Endodermal cell (in vitro differentiated cells): ENCODE data around the gene LDB1. TPM values are rescaled to one million over a fixed set of nuclear protein-coding genes. Genes with fewer than 3 reads are reported as not detected.

Experiments used
- DNase-seq: peaks from one replicate; pipeline ENCODE4 v3.0.0-alpha.2; 2017
- H3K27ac ChIP-seq: 2 replicates; pipeline ENCODE4 v1.5.1; 2013; ENCODE audit warnings: mild to moderate bottlenecking, low read depth, low read length, moderate library complexity
- H3K27me3 ChIP-seq: 2 replicates; pipeline ENCODE4 v1.6.1; 2013; ENCODE audit warnings: mild to moderate bottlenecking, low read length, moderate library complexity; ENCODE audit not compliant: insufficient read depth, control insufficient read depth, poor library complexity, severe bottlenecking
- H3K36me3 ChIP-seq: 2 replicates; pipeline ENCODE4 v1.7.0; 2013; ENCODE audit warnings: mild to moderate bottlenecking, low read length, moderate library complexity; ENCODE audit not compliant: control insufficient read depth, insufficient read depth
- H3K4me1 ChIP-seq: one replicate; pipeline ENCODE4 v1.7.0; 2013; ENCODE audit warnings: low read length; ENCODE audit not compliant: control insufficient read depth, insufficient read depth
- H3K4me3 ChIP-seq: 2 replicates; pipeline ENCODE4 v1.5.1; 2013; ENCODE audit warnings: mild to moderate bottlenecking, low read length, moderate library complexity
- H3K9ac ChIP-seq: 2 replicates; pipeline ENCODE4 v1.6.1; 2013; ENCODE audit warnings: mild to moderate bottlenecking, low read length, moderate library complexity; ENCODE audit not compliant: poor library complexity, severe bottlenecking; ENCODE audit errors: extremely low read depth
- H3K9me3 ChIP-seq: 2 replicates; pipeline ENCODE4 v1.6.1; 2013; ENCODE audit warnings: mild to moderate bottlenecking, low read length, moderate library complexity; ENCODE audit not compliant: control insufficient read depth
- H3K27ac Mint-ChIP-seq: 2 replicates; pipeline ENCODE4 v1.8.0; 2020; ENCODE audit warnings: mixed read lengths
- H3K27me3 Mint-ChIP-seq: 2 replicates; pipeline ENCODE4 v1.8.0; 2021; ENCODE audit warnings: mild to moderate bottlenecking, mixed read lengths; ENCODE audit not compliant: insufficient read depth
- H3K36me3 Mint-ChIP-seq: 2 replicates; pipeline ENCODE4 v1.8.0; 2020; ENCODE audit warnings: low read depth, mixed read lengths
- H3K4me1 Mint-ChIP-seq: 2 replicates; pipeline ENCODE4 v1.8.0; 2020; ENCODE audit warnings: mixed read lengths
- H3K4me3 Mint-ChIP-seq: 2 replicates; pipeline ENCODE4 v1.8.0; 2020; ENCODE audit warnings: mild to moderate bottlenecking, moderate library complexity, mixed read lengths
- H3K9me3 Mint-ChIP-seq: 2 replicates; pipeline ENCODE4 v1.8.0; 2020; ENCODE audit warnings: mild to moderate bottlenecking, mixed read lengths
- WGBS, 2 experiments: methylation state at CpG; one replicate each; pipeline versions ENCODE4 v1.1.5 to v1.1.7; 2013; ENCODE audit warnings: missing lambda C conversion rate in 2 of 2, mixed read lengths in 1 of 2; ENCODE audit not compliant: insufficient coverage in 1 of 2, insufficient read length in 1 of 2; 5-methylcytosine and 5-hydroxymethylcytosine counted together
- total RNA-seq, 2 donors: library from RNA; stranded (reverse); fragmentation: NEBNext Ultra II Directional in 1 of 2; extraction: Animal tissue kit (Norgen Biotek cat#: 25700) in 1 of 2; gene quantifications; 2 replicates in 1 of 2; 3 replicates in 1 of 2; pipeline ENCODE4 v1.2.1, GENCODE V29; 2021
- TF ChIP-seq, protein P1 (sequence below): fragments of 200-600 bp; sonication (generic); conservative IDR thresholded peaks from 2 replicates; pipeline ENCODE4 v1.5.0; 2021; ENCODE audit warnings: antibody characterized with exemption, mild to moderate bottlenecking

Gene LDB1
- total RNA-seq, 2 donors from 2014 or later = 72.0 to 82.6 TPM

GRCh38 chr10:102117391-102118159 is 2.6 kb downstream of the LDB1 start:
- peak overlapping the region; percentile 97 for H3K27ac Mint-ChIP-seq
- no peaks in the 10 kb centered on the region for H3K36me3 Mint-ChIP-seq
- Histone ChIP-seq H3K4me3 (peak overlapping the region; percentile 80), H3K4me1 (peaks cover 15% of the 10 kb centered on the region), H3K9ac (no peak overlapping the region), H3K36me3 (no peaks in the 10 kb centered on the region), H3K27ac (peak overlapping the region; percentile 97), H3K27me3 (no peaks in the 10 kb centered on the region), H3K9me3 (no peaks in the 10 kb centered on the region)
- peak overlapping the region; percentile 75 for H3K4me3 Mint-ChIP-seq
- DNase-seq = peak; percentile 83
- H3K9me3 Mint-ChIP-seq = no peaks in the 10 kb centered on the region
- peaks cover 64% of the 10 kb centered on the region for H3K4me1 Mint-ChIP-seq
- TF ChIP-seq, protein P1, sequence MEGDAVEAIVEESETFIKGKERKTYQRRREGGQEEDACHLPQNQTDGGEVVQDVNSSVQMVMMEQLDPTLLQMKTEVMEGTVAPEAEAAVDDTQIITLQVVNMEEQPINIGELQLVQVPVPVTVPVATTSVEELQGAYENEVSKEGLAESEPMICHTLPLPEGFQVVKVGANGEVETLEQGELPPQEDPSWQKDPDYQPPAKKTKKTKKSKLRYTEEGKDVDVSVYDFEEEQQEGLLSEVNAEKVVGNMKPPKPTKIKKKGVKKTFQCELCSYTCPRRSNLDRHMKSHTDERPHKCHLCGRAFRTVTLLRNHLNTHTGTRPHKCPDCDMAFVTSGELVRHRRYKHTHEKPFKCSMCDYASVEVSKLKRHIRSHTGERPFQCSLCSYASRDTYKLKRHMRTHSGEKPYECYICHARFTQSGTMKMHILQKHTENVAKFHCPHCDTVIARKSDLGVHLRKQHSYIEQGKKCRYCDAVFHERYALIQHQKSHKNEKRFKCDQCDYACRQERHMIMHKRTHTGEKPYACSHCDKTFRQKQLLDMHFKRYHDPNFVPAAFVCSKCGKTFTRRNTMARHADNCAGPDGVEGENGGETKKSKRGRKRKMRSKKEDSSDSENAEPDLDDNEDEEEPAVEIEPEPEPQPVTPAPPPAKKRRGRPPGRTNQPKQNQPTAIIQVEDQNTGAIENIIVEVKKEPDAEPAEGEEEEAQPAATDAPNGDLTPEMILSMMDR = peak; percentile 64
- 23 to 37% methylated on average over 6 to 12 of the region's 12 CpGs for WGBS, 2 experiments
- no peaks in the 10 kb centered on the region for H3K27me3 Mint-ChIP-seq

GRCh38 chr10:102116656-102117055 is 3.5 kb downstream of the LDB1 start:
- WGBS, 2 experiments = 90 to 92% methylated on average over 1 of the region's 1 CpG
- H3K27ac Mint-ChIP-seq = peak overlapping the region; percentile 20
- no peaks in the 10 kb centered on the region for H3K9me3 ChIP-seq

GRCh38 chr10:102115775-102116174 is 4.4 kb downstream of the LDB1 start:
- Histone ChIP-seq H3K9me3 (no peaks in the 10 kb centered on the region), H3K4me3 (peak overlapping the region; percentile 73), H3K27me3 (no peaks in the 10 kb centered on the region), H3K9ac (no peak overlapping the region), H3K4me1 (peaks cover 12% of the 10 kb centered on the region), H3K36me3 (peaks cover 12% of the 10 kb centered on the region), H3K27ac (peak overlapping the region; percentile 90)
- Mint-ChIP-seq H3K9me3 (no peaks in the 10 kb centered on the region), H3K4me1 (peaks cover 51% of the 10 kb centered on the region), H3K36me3 (peaks cover 13% of the 10 kb centered on the region), H3K4me3 (peak overlapping the region; percentile 78), H3K27ac (peak overlapping the region; percentile 94), H3K27me3 (no peaks in the 10 kb centered on the region)
- TF ChIP-seq, protein P1 = no peak
- DNase-seq = no peak
- 62% methylated on average over 3 of the region's 3 CpGs; no CpG with 5 or more reads in 1 of the 2 experiments for WGBS, 2 experiments

More at GRCh38 chr10:102116656-102117055, 3.5 kb downstream of the LDB1 start:
- Mint-ChIP-seq H3K9me3 (no peaks in the 10 kb centered on the region), H3K36me3 (peaks cover 4% of the 10 kb centered on the region), H3K4me1 (peaks cover 57% of the 10 kb centered on the region), H3K4me3 (no peak overlapping the region), H3K27me3 (no peaks in the 10 kb centered on the region)
- H3K27me3 ChIP-seq = no peaks in the 10 kb centered on the region
- no peak overlapping the region for H3K9ac ChIP-seq
- peaks cover 12% of the 10 kb centered on the region for H3K4me1 ChIP-seq
- H3K27ac ChIP-seq = peak overlapping the region; percentile 97
- no peak for DNase-seq
- peaks cover 3% of the 10 kb centered on the region for H3K36me3 ChIP-seq
- peak overlapping the region; percentile 80 for H3K4me3 ChIP-seq
- TF ChIP-seq, protein P1 = no peak
